CD4-positive, alpha-beta memory T cell (primary cell): ENCODE measurements around the gene OSMR. TPM values are rescaled to one million over a fixed set of nuclear protein-coding genes. Genes with fewer than 3 reads are reported as not detected.

Experiments
- CTCF ChIA-PET: fragments of 350-600 bp; sonication (Branson Sonifier 250); formaldehyde crosslinking; loops from one replicate; lab custom pipeline; 2021; ENCODE audit warnings: inconsistent platforms; ENCODE audit not compliant: partially characterized antibody; lab: Charles Lee
- POLR2A ChIA-PET: fragments of 350-600 bp; sonication (Branson Sonifier 250); formaldehyde crosslinking; loops from one replicate; lab custom pipeline; 2021; ENCODE audit not compliant: partially characterized antibody; lab: Charles Lee
- DNase-seq, 5 donors: peaks; one replicate each; pipeline versions ENCODE4 v3.0.0 to v3.0.0-alpha.2; 2020 to 2022; ENCODE audit warnings: mixed read lengths in 1 of 5
- H3K27ac ChIP-seq: one replicate; pipeline ENCODE4 v1.7.0; 2013; ENCODE audit warnings: low read depth, low read length
- H3K27me3 ChIP-seq: 2 replicates; pipeline ENCODE4 v1.7.0; 2013; ENCODE audit warnings: mild to moderate bottlenecking, low read length, moderate library complexity; ENCODE audit not compliant: insufficient read depth
- H3K36me3 ChIP-seq: 2 replicates; pipeline ENCODE4 v1.7.0; 2013; ENCODE audit warnings: mild to moderate bottlenecking, low read length, moderate library complexity; ENCODE audit not compliant: insufficient read depth
- H3K4me1 ChIP-seq: 2 replicates; pipeline ENCODE4 v1.7.0; 2013; ENCODE audit warnings: mild to moderate bottlenecking, low read length, moderate library complexity; ENCODE audit not compliant: insufficient read depth
- H3K4me3 ChIP-seq, 2 donors: one replicate each; pipeline ENCODE4 v1.7.0; 2013; ENCODE audit warnings: low read length in 2 of 2, mild to moderate bottlenecking in 1 of 2
- H3K9me3 ChIP-seq, 2 donors: one replicate each; pipeline ENCODE4 v1.7.0; 2013; ENCODE audit warnings: low read length in 2 of 2, control low read depth in 1 of 2; ENCODE audit not compliant: control insufficient read depth in 1 of 2
- H3K27ac Mint-ChIP-seq, 7 donors: one replicate each; pipeline ENCODE4 v1.8.0; 2020 to 2021; ENCODE audit warnings: mixed read lengths in 7 of 7, mild to moderate bottlenecking in 6 of 7, inconsistent platforms in 3 of 7, moderate library complexity in 3 of 7
- H3K27me3 Mint-ChIP-seq, 2 donors: one replicate each; pipeline ENCODE4 v1.8.0; 2020 to 2021; ENCODE audit warnings: mixed read lengths in 2 of 2
- H3K36me3 Mint-ChIP-seq, 2 donors: one replicate each; pipeline ENCODE4 v1.8.0; 2020 to 2021; ENCODE audit warnings: mixed read lengths in 2 of 2, inconsistent platforms in 1 of 2, mild to moderate bottlenecking in 1 of 2
- H3K4me1 Mint-ChIP-seq, 4 donors: one replicate each; pipeline ENCODE4 v1.8.0; 2020 to 2021; ENCODE audit warnings: mixed read lengths in 4 of 4, mild to moderate bottlenecking in 1 of 4
- H3K4me3 Mint-ChIP-seq, 8 donors: one replicate each; pipeline ENCODE4 v1.8.0; 2020 to 2021; ENCODE audit warnings: mixed read lengths in 8 of 8, mild to moderate bottlenecking in 7 of 8, moderate library complexity in 6 of 8, inconsistent platforms in 3 of 8
- H3K9me3 Mint-ChIP-seq, 8 donors: one replicate each; pipeline ENCODE4 v1.8.0; 2020 to 2021; ENCODE audit warnings: mixed read lengths in 8 of 8, mild to moderate bottlenecking in 5 of 8, inconsistent platforms in 3 of 8, moderate library complexity in 1 of 8
- intact Hi-C: fragments of 100-400 bp; cut with micrococcal nuclease; formaldehyde crosslinking; loops from one replicate; pipeline ENCODE4 v1.15.1; 2023
- polyA plus RNA-seq, 2 donors: library from polyadenylated mRNA; unstranded; fragments of 300-500 nt; fragmentation: Illumina TruSeq; gene quantifications; one replicate each; pipeline ENCODE4 v1.2.3, GENCODE V29; 2021
- total RNA-seq, 2 experiments: library from RNA; stranded (reverse); gene quantifications; one replicate each; pipeline ENCODE4 v1.2.3, GENCODE V29; 2021

OSMR gene
- total and polyA plus RNA-seq, 4 experiments from 2014 or later, result 0.37 TPM; not detected in 3

DNA sequence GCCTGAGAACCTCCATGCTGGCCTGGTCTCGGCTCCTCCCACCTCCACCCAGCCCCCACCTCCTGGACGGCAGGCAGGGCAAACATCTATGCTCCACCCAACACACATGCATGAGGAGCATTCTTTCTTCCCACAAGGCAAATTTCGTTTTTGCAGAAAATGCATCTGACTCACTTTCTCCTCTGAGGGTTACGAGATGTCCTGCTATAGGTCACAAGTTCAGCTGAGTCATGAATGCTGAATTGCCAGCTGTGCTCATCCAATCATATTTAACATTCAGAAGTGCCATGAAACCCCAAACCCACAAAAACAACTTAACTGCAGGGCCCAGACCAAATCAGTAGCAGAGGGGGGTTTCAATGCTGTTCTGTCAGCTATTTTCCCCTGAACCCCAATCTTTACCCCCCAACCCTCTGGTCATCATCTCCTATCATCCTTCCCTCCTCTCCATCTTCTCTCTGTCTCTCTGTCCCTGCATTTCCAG is 39.0 kb upstream of the OSMR start:
- Mint-ChIP-seq H3K36me3 (no peaks in the 10 kb centered on the region), H3K4me3 (no peak overlapping the region), H3K4me1 (peaks cover 0 to 3% (median 0%) of the 10 kb centered on the region in 4 donors), H3K9me3 (no peaks in the 10 kb centered on the region), H3K27me3 (peaks cover 8 to 15% of the 10 kb centered on the region in 2 donors), H3K27ac (no peak overlapping the region)
- no peaks in the 10 kb centered on the region for H3K27me3 ChIP-seq
- no peak overlapping the region for H3K4me3 ChIP-seq
- intact Hi-C loops, result no loop called here
- POLR2A ChIA-PET, result no interaction called here
- H3K27ac ChIP-seq, result no peak overlapping the region
- DNase-seq, result no peak
- H3K9me3 ChIP-seq, result no peaks in the 10 kb centered on the region
- CTCF ChIA-PET, result interaction anchor here (4.1 kb wide), 1 partner anchor 365 kb away, joined by 38 read pairs; no protein-coding TSS in a partner anchor
- no peaks in the 10 kb centered on the region for H3K4me1 ChIP-seq
- H3K36me3 ChIP-seq, result no peaks in the 10 kb centered on the region

DNA sequence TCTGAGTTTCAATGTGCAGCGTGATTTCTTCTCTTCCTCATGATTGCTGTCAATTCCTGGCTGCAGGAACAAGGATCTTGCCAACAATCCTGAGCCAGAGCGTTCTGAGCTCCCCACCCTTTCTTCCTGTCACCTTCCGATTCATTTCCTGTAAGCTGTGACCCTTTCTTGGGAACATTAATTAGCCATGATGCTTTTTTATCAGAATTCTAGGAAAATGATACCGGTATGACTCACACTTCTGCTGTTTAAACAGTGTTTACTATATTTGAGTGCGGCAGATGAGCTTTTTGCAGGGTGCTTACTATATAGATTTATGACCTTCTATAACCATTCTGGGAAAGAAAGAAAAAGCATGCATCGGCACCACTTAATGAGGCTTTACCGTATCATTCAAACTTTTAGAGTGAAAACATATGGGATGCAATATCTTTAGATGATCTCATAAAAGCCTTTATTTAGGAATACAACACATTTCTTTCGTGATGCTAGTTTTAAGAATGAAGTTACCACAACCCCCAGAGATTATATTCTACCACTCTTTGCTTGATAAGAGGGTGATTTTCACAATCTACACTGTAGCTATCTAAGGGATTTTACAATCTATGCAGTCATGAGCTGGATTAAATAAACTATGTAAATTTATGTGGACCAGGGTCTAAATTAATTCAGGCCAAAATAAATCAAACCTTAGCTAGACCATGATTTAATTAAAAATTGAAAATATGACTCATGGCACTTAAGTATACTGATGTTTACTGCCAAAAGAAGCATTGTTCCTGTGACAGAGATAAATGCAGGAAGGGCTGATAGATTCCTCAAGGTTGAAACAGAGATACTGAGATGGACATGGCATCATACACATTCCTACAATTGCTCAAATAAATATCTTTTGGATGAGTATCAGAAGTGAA is 38.0 kb upstream of the OSMR start:
- Mint-ChIP-seq H3K27ac (no peak overlapping the region), H3K4me1 (peaks cover 0 to 3% (median 0%) of the 10 kb centered on the region in 4 donors), H3K36me3 (no peaks in the 10 kb centered on the region), H3K4me3 (no peak overlapping the region), H3K27me3 (peaks cover 10 to 19% of the 10 kb centered on the region in 2 donors), H3K9me3 (no peaks in the 10 kb centered on the region)
- no peak for DNase-seq
- CTCF ChIA-PET, result interaction anchor here (1.0 to 4.1 kb wide), 4 partner anchors 364 to 387 kb away, joined by 3 to 38 read pairs (median 14); no protein-coding TSS in a partner anchor
- no peaks in the 10 kb centered on the region for H3K4me1 ChIP-seq
- no peaks in the 10 kb centered on the region for H3K9me3 ChIP-seq
- POLR2A ChIA-PET, result no interaction called here
- no peaks in the 10 kb centered on the region for H3K27me3 ChIP-seq
- H3K27ac ChIP-seq, result no peak overlapping the region
- no peak overlapping the region for H3K4me3 ChIP-seq
- intact Hi-C loops, result no loop called here
- H3K36me3 ChIP-seq, result no peaks in the 10 kb centered on the region

DNA sequence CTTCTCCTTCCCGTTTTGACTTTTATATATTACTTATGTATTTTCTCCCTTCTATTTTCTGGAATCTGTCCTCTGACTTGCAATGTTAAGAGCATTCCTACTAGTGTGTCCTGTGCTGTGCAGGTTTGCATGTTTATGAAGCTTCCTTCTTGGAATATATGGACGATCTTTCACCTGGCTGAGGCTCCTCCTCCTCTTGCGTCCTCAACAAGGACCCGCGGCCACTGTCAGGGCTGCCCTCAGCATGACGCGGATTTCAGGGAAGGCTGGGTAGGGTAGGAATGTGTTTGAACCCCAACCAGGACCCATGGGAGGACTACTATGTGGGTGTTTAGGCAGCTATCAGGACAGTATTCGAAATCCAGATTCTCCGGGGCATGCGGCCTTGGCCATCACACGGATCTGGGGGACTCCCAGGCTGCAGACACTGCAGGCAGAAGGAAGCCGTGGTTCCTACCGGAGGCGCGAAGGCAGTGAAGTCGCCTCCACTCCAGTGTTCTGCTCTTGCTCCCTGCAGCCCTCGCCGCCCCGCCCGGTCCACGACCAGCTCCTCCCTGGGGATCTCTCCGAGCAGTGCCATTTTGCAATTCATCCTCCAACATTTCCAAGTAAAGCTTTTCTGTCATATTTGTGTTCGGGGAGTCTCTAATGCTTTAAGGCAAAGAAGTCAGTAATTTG is 37.0 kb upstream of the OSMR start:
- no peak overlapping the region for H3K4me3 Mint-ChIP-seq
- no peak for DNase-seq
- Histone ChIP-seq H3K4me1 (no peaks in the 10 kb centered on the region), H3K36me3 (no peaks in the 10 kb centered on the region), H3K27ac (no peak overlapping the region), H3K27me3 (no peaks in the 10 kb centered on the region), H3K9me3 (no peaks in the 10 kb centered on the region), H3K4me3 (no peak overlapping the region)
- H3K36me3 Mint-ChIP-seq, result no peaks in the 10 kb centered on the region
- CTCF ChIA-PET, result interaction anchor here (0.9 to 4.1 kb wide), 6 partner anchors 12 to 426 kb away, joined by 3 to 38 read pairs (median 4); no protein-coding TSS in a partner anchor
- no peaks in the 10 kb centered on the region for H3K9me3 Mint-ChIP-seq
- intact Hi-C loops, result no loop called here
- peaks cover 0 to 3% (median 0%) of the 10 kb centered on the region in 4 donors for H3K4me1 Mint-ChIP-seq
- H3K27me3 Mint-ChIP-seq, result peaks cover 10 to 19% of the 10 kb centered on the region in 2 donors
- POLR2A ChIA-PET, result no interaction called here
- H3K27ac Mint-ChIP-seq, result no peak overlapping the region

DNA sequence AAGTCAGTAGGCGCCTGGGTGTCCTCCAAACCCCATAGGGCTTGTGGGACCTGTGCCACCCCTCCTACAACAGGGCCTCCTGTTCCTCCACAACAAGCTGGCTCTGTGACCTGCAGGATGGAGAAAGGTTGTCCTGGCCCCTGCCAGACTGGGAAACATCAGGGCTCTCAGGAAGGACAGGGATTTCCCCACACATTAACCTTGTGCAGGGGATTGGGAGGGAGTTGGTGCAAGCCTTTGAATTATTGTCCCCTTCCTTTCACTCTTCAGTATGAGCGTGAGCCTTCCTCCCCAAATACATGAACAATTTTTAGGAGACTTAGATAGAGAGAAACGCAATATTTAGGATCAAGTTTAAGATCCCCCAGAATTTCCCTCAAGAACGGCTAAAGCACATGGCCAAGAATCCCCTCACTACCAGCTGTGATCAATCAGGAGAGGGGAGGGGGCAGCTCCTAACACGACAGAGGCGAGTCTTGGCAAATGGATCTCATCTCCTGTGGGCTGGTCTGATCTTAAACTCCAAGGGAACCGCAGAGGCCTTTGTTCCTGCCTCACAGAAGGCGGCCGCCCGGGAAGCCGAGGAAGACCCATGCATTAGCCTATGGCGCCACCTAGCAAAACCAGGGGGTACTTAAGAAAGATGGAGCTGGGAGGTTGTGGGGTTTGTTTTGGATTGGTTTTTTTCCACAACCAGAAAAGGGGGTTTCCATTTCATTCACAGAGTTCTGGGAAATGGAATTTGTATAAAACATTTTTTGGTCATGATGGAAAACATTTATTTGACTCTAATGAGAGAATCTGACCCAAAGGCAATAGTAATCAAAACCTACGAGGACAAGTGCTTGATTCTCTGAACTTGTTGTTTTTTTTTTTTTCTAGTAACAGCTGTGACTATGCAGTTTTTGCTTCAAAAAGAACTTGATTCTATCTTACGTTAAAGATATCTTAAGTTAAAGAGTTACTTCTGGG is 36.1 kb upstream of the OSMR start:
- H3K4me1 ChIP-seq, result no peaks in the 10 kb centered on the region
- ChIA-PET POLR2A (no interaction called here), CTCF (interaction anchor here (0.8 to 4.1 kb wide), 8 partner anchors 9 to 427 kb away, joined by 3 to 38 read pairs (median 4); no protein-coding TSS in a partner anchor)
- DNase-seq, result peak; percentile 21 to 38 (median 25)
- H3K27ac Mint-ChIP-seq, result no peak overlapping the region
- no peaks in the 10 kb centered on the region for H3K9me3 ChIP-seq
- H3K4me3 ChIP-seq, result no peak overlapping the region
- H3K4me3 Mint-ChIP-seq, result no peak overlapping the region
- H3K36me3 ChIP-seq, result no peaks in the 10 kb centered on the region
- intact Hi-C loops, result no loop called here
- no peaks in the 10 kb centered on the region for H3K9me3 Mint-ChIP-seq
- no peaks in the 10 kb centered on the region for H3K36me3 Mint-ChIP-seq
- peaks cover 0 to 3% (median 0%) of the 10 kb centered on the region in 4 donors for H3K4me1 Mint-ChIP-seq
- H3K27me3 ChIP-seq, result no peaks in the 10 kb centered on the region
- no peak overlapping the region for H3K27ac ChIP-seq
- H3K27me3 Mint-ChIP-seq, result peaks cover 12 to 19% of the 10 kb centered on the region in 2 donors

DNA sequence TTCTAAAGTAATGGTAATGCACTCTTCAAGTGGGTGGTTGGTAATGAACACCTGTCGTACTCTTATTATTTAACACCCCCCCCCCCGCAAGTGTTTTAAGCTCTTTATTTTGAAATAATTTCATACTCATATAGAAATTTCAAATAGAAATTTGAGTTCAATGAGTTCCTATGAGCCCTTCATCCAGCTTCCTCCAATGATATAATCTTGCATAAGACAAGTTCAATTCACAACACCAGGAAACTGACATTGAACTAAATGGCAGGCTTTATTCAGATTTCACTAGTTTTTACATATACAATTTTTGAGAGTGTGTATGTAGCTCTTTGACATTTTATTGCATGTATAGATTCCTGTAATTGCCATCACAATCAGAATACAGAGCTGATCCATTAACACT is 30.9 kb upstream of the OSMR start:
- Histone ChIP-seq H3K36me3 (no peaks in the 10 kb centered on the region), H3K27ac (no peak overlapping the region), H3K9me3 (no peaks in the 10 kb centered on the region), H3K4me3 (no peak overlapping the region), H3K4me1 (no peaks in the 10 kb centered on the region), H3K27me3 (no peaks in the 10 kb centered on the region)
- no peaks in the 10 kb centered on the region for H3K4me1 Mint-ChIP-seq
- H3K27ac Mint-ChIP-seq, result peak overlapping the region in 1 of 7 donors; percentile 6
- H3K9me3 Mint-ChIP-seq, result peaks cover 0 to 2% (median 0%) of the 10 kb centered on the region in 8 donors
- peaks cover 20 to 22% of the 10 kb centered on the region in 2 donors for H3K27me3 Mint-ChIP-seq
- DNase-seq, result no peak
- H3K4me3 Mint-ChIP-seq, result no peak overlapping the region
- ChIA-PET POLR2A (no interaction called here), CTCF (interaction anchor here (1.1 kb wide), 1 partner anchor 373 kb away, joined by 3 read pairs; no protein-coding TSS in a partner anchor)
- intact Hi-C loops, result no loop called here
- H3K36me3 Mint-ChIP-seq, result no peaks in the 10 kb centered on the region

DNA sequence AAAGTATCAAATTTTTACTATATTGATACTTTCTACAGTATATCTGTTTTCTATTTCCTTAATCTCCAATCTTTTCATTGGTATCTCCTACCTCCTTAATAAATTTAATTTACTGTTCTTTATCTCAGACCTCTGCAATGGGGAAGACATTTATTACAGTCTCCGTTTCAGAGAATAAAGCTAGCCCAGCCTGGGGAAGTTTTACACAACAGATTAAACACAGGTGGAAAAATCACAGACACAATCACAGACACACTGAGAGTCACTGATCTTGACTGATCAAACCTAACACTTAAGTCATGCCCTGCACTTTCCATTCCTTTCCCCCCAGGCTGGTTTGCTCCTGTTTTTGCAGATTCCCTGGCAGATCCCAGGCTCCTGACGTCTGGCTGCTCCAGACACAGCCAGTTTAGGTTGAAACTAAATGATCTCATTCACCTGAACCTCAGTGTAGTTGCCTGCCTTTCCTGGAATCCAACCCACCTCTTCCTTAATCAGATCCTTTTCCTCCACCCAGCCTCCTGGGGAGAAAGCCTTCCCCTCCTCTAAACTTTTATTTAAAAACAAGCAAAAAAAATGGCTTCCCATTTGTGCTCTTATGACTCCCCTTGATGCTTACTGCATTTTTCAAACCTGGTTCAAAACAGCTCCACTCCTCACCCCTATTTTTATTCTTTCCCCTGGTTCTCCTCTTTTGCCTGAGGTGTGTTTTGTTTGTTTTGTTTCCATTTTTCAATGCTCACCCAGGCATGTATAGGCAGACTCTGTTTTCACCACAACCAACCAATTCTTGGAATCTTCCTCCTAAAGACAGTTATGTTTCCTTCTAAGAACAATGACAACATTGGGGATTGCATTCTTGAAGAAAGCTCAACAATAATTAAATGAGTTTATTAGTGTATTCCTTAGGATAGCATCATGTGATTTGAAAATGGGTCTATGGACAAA is 29.5 kb upstream of the OSMR start:
- Mint-ChIP-seq H3K9me3 (peaks cover 0 to 2% (median 0%) of the 10 kb centered on the region in 8 donors), H3K27ac (no peak overlapping the region), H3K4me3 (no peak overlapping the region), H3K27me3 (peaks cover 16 to 22% of the 10 kb centered on the region in 2 donors), H3K36me3 (no peaks in the 10 kb centered on the region), H3K4me1 (no peaks in the 10 kb centered on the region)
- ChIA-PET POLR2A (no interaction called here), CTCF (interaction anchor here (1.0 kb wide), 1 partner anchor 374 kb away, joined by 4 read pairs; no protein-coding TSS in a partner anchor)
- Histone ChIP-seq H3K4me3 (no peak overlapping the region), H3K36me3 (no peaks in the 10 kb centered on the region), H3K27me3 (no peaks in the 10 kb centered on the region), H3K27ac (no peak overlapping the region), H3K4me1 (no peaks in the 10 kb centered on the region), H3K9me3 (no peaks in the 10 kb centered on the region)
- DNase-seq, result no peak
- intact Hi-C loops, result no loop called here
